SU-DHL-6 (cell line): ENCODE measurements around the gene ZNF143.
"Not testable (repeated sequence)": the region's sequence is repeated elsewhere in the genome, so short reads cannot be mapped to it uniquely, and the experiment has no call there.

Source experiments
- H2AFZ ChIP-seq: fragments of 200-600 bp; sonication (generic); 2 replicates; pipeline ENCODE4 v1.6.1; 2014; ENCODE audit warnings: low read depth, mild to moderate bottlenecking, moderate library complexity, mixed read lengths, antibody characterized with exemption, low read length; ENCODE audit not compliant: severe bottlenecking
- H3F3A ChIP-seq: fragments of 200-600 bp; shearing (Covaris generic); 2 replicates; pipeline ENCODE4 v1.6.0; 2016; ENCODE audit warnings: antibody characterized with exemption, mild to moderate bottlenecking; ENCODE audit not compliant: insufficient read depth
- H3K27ac ChIP-seq: fragments of 200-600 bp; sonication (generic); 2 replicates; pipeline ENCODE4 v1.5.1; 2016; ENCODE audit warnings: low read depth, mild to moderate bottlenecking, low read length, moderate library complexity, mixed read lengths
- H3K27me3 ChIP-seq: fragments of 200-600 bp; sonication (generic), shearing (Covaris generic); 2 replicates; pipeline ENCODE4 v1.6.0; 2014; ENCODE audit warnings: mild to moderate bottlenecking, low read length
- H3K36me3 ChIP-seq: fragments of 200-600 bp; sonication (generic); 2 replicates; pipeline ENCODE4 v1.6.1; 2014; ENCODE audit warnings: mild to moderate bottlenecking, low read length, mixed read lengths
- H3K4me2 ChIP-seq: fragments of 300-600, 200-600 bp; shearing (Covaris generic), sonication (generic); 2 replicates; pipeline ENCODE4 v1.6.0; 2014; ENCODE audit warnings: low read length, low read depth, mild to moderate bottlenecking; ENCODE audit not compliant: poor library complexity, severe bottlenecking
- H3K4me3 ChIP-seq: fragments of 200-600 bp; sonication (generic); 2 replicates; pipeline ENCODE4 v1.5.1; 2014; ENCODE audit warnings: antibody characterized with exemption, low read length, mild to moderate bottlenecking, mixed read lengths; ENCODE audit not compliant: insufficient read depth, poor library complexity, severe bottlenecking
- H3K79me2 ChIP-seq: fragments of 200-600 bp; sonication (generic); 2 replicates; pipeline ENCODE4 v1.6.1; 2014; ENCODE audit warnings: mild to moderate bottlenecking, low read length, moderate library complexity; ENCODE audit not compliant: insufficient read depth
- H3K9ac ChIP-seq: fragments of 200-600 bp; sonication (generic); 2 replicates; pipeline ENCODE4 v1.7.0; 2014; ENCODE audit warnings: mild to moderate bottlenecking, low read length
- H3K9me2 ChIP-seq: fragments of 200-600 bp; sonication (generic); replicated peaks from 2 replicates; pipeline ENCODE4 v1.6.1; 2014; ENCODE audit warnings: low read length; ENCODE audit not compliant: insufficient read depth
- H3K9me3 ChIP-seq: fragments of 200-600 bp; sonication (generic); 2 replicates; pipeline ENCODE4 v1.6.1; 2014; ENCODE audit warnings: low read length, mixed read lengths; ENCODE audit not compliant: insufficient read depth
- H4K20me1 ChIP-seq: fragments of 200-600 bp; sonication (generic); 2 replicates; pipeline ENCODE4 v1.6.1; 2014; ENCODE audit warnings: low read depth, mild to moderate bottlenecking, antibody characterized with exemption, low read length, moderate library complexity, mixed read lengths
- EZH2phosphoT487 ChIP-seq: fragments of 200-600 bp; sonication (generic), shearing (Covaris generic); conservative IDR thresholded peaks from 2 replicates; pipeline ENCODE4 v1.6.1; 2018; ENCODE audit warnings: mild to moderate bottlenecking, antibody characterized with exemption, low read length, moderate library complexity, mixed read lengths
- TF ChIP-seq, protein P1 (sequence below): fragments of 200-600 bp; sonication (generic); IDR thresholded peaks from one replicate; pipeline ENCODE4 v1.5.1; 2017; ENCODE audit warnings: antibody characterized with exemption, mild to moderate bottlenecking, low read length, moderate library complexity; ENCODE audit not compliant: insufficient read depth, poor library complexity, severe bottlenecking

ZNF143 gene

GRCh38 chr11:9507277-9507580 is 46.4 kb downstream of the ZNF143 start:
- Histone ChIP-seq H3K27ac (no peak overlapping the region), H3K27me3 (no peaks in the 10 kb centered on the region), H3K9ac (no peak overlapping the region), H3K4me3 (no peak overlapping the region), H3K9me3 (no peaks in the 10 kb centered on the region), H3F3A (peaks cover 8% of the 10 kb centered on the region; the same call in 1 of the 2 replicates), H3K9me2 (no peaks in the 10 kb centered on the region), H3K4me2 (no peak overlapping the region), H3K36me3 (peaks cover 7% of the 10 kb centered on the region), H2AFZ (no peak overlapping the region), H4K20me1 (no peaks in the 10 kb centered on the region), H3K79me2 (no peaks in the 10 kb centered on the region)
- TF ChIP-seq, protein P1, sequence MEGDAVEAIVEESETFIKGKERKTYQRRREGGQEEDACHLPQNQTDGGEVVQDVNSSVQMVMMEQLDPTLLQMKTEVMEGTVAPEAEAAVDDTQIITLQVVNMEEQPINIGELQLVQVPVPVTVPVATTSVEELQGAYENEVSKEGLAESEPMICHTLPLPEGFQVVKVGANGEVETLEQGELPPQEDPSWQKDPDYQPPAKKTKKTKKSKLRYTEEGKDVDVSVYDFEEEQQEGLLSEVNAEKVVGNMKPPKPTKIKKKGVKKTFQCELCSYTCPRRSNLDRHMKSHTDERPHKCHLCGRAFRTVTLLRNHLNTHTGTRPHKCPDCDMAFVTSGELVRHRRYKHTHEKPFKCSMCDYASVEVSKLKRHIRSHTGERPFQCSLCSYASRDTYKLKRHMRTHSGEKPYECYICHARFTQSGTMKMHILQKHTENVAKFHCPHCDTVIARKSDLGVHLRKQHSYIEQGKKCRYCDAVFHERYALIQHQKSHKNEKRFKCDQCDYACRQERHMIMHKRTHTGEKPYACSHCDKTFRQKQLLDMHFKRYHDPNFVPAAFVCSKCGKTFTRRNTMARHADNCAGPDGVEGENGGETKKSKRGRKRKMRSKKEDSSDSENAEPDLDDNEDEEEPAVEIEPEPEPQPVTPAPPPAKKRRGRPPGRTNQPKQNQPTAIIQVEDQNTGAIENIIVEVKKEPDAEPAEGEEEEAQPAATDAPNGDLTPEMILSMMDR, result no peak
- TF ChIP-seq EZH2phosphoT487, result no peak

GRCh38 chr11:9509041-9509440 is 48.2 kb downstream of the ZNF143 start:
- Histone ChIP-seq H3K27me3 (no peaks in the 10 kb centered on the region), H3K9me2 (no peaks in the 10 kb centered on the region), H3K36me3 (peaks cover 12% of the 10 kb centered on the region), H3K9me3 (no peaks in the 10 kb centered on the region), H3K4me3 (no peak overlapping the region), H3K4me2 (no peak overlapping the region), H3K9ac (no peak overlapping the region), H4K20me1 (no peaks in the 10 kb centered on the region), H3F3A (peaks cover 8% of the 10 kb centered on the region; the same call in 1 of the 2 replicates), H2AFZ (no peak overlapping the region), H3K79me2 (no peaks in the 10 kb centered on the region), H3K27ac (no peak overlapping the region)
- TF ChIP-seq, protein P1, result no peak
- no peak for TF ChIP-seq EZH2phosphoT487

GRCh38 chr11:9512370-9513019 is 51.7 kb downstream of the ZNF143 start:
- no peaks in the 10 kb centered on the region for H4K20me1 ChIP-seq
- TF ChIP-seq, protein P1, result no peak
- TF ChIP-seq EZH2phosphoT487, result no peak
- no peak overlapping the region for H3K9ac ChIP-seq
- H3K4me3 ChIP-seq, result no peak overlapping the region
- no peaks in the 10 kb centered on the region for H3K27me3 ChIP-seq
- no peak overlapping the region for H2AFZ ChIP-seq
- no peaks in the 10 kb centered on the region; the same call in 1 of the 2 replicates for H3F3A ChIP-seq
- no peak overlapping the region for H3K4me2 ChIP-seq
- H3K79me2 ChIP-seq, result no peaks in the 10 kb centered on the region
- no peaks in the 10 kb centered on the region for H3K9me2 ChIP-seq
- no peaks in the 10 kb centered on the region for H3K9me3 ChIP-seq
- no peak overlapping the region for H3K27ac ChIP-seq
- peaks cover 29% of the 10 kb centered on the region for H3K36me3 ChIP-seq

- H3K27me3 ChIP-seq, H3K27ac ChIP-seq: not testable (repeated sequence)
- peaks cover 25% of the 10 kb centered on the region for H3K36me3 ChIP-seq
These were observed 53.8 kb downstream of the ZNF143 start for GRCh38 chr11:9514576-9514975.

More at GRCh38 chr11:9514576-9514975, 53.8 kb downstream of the ZNF143 start:
- H3K9me2 ChIP-seq, H3K9me3 ChIP-seq, H3K9ac ChIP-seq, H4K20me1 ChIP-seq, H3K4me2 ChIP-seq, H2AFZ ChIP-seq, H3K4me3 ChIP-seq, H3K79me2 ChIP-seq, H3F3A ChIP-seq: not testable (repeated sequence)
